ENCODE data around the gene PLXNA2.

DNA sequence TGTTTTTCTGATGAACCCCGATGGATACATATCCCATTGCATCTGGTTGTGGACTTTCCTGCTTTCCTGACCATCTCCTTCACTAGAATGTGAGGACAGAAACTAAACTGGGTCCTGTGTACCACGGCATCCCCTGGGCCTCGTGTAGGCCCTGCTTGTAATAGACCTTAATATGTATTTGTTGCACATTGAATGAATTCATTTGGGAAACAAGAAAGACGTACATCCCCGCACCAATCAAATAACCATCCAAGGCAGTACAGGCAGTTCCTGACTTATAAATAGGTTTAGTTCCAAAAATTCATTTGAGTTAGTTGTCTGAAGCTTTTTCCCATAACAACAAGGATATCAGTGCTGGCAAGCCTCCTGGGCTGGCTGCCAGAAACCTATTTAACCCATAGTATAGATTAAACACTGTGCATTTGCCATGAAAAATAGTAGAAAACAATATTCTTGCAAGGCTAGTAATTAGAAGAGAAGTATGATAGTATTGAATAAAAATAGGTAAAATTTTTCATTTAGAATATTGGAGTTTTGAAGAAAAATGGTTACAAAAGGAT is 251.4 kb downstream of the PLXNA2 start:
- no peak for TF ChIP-seq POLR2A (IDR thresholded peaks at IDR 0.05; ENCODE audit: low read depth, low read length)
- no peak for TF ChIP-seq PAX5 (IDR thresholded peaks at IDR 0.05; ENCODE audit: insufficient read depth, low read length, severe bottlenecking)
- TF ChIP-seq POLR2AphosphoS5 (IDR thresholded peaks at IDR 0.05; ENCODE audit: low read depth, low read length): no peak
- TF ChIP-seq TAF1 (IDR thresholded peaks at IDR 0.05; ENCODE audit: low read depth, low read length): no peak
- TF ChIP-seq SPI1 (IDR thresholded peaks at IDR 0.05; ENCODE audit: low read depth, low read length): no peak
- no peak for TF ChIP-seq POU2F2 (IDR thresholded peaks at IDR 0.05; ENCODE audit: low read depth, low read length)

Data from GM12891 (cell line).